ENCODE data around the gene ZKSCAN4. TPM values are rescaled to one million over a fixed set of nuclear protein-coding genes. Genes with fewer than 3 reads are reported as not detected.

Gene ZKSCAN4
- total RNA-seq, 1 donor from 2014 or later = 4.0 TPM

DNA sequence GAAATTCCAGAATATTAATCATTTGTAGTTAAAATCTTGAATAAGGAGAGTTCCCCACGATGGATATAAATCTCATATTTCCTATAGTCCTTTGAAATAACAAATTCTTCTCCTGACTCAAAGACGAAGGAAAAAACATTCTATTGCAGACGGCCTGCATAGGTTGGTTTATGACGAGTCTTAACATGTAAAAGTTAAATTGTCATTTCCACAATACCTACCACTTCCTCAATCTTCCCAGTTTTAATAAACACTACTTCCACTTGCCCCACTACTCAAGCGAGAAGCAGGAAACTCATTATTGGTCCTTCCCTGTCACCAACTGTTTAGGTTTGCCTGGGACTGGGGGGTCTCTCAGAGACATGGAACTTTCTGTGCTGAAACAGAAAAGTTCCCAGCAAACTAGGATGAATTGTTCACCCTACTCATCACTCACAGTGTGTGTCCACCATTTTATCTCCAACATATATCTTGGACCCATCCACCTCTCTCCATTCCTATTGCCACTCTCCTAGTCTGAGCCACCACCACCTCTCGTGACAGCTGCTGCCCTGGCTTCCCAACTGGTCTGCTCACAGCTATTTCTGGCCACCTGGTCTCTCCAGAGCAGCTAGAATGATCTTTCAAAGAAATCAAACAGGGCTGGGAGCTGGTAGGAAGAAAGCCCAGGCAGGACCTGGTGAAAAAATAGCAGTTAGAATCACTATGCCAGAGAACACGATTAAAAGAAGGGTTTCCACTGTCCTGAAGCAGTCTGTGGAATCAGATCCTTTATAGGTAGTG is 42.1 kb downstream of the ZKSCAN4 start:
- no peak for DNase-seq (ENCODE audit: low read depth in 2 of 2)

DNA sequence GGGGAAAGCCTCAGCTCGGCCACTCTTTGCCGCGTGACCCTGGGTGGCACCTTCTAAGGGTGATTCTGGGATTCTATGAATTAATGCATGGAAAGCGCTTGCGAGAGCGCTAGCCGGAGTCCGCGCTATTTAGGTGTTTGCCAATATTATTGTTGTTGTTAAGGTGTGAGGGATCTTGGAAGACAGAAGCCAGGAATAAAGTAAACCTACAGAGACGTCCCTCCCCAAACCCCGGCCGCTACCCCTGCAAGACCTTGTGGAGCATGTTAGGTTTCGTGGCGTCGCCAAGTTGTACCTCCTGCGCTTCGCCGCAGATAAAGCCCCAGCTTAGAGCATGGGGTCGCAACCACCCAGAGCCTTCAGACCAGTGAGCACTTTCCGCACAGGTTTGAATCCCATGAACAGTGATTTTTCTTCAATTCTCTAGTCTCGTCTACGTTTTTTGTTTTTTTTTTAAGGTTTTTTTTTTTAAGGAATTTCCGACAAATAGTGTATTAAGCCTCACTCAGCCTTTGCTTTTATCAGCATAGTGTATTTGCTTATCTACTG is 43.9 kb downstream of the ZKSCAN4 start:
- peak in 1 of 2 donors; percentile 7 for DNase-seq (ENCODE audit: low read depth in 2 of 2)

DNA sequence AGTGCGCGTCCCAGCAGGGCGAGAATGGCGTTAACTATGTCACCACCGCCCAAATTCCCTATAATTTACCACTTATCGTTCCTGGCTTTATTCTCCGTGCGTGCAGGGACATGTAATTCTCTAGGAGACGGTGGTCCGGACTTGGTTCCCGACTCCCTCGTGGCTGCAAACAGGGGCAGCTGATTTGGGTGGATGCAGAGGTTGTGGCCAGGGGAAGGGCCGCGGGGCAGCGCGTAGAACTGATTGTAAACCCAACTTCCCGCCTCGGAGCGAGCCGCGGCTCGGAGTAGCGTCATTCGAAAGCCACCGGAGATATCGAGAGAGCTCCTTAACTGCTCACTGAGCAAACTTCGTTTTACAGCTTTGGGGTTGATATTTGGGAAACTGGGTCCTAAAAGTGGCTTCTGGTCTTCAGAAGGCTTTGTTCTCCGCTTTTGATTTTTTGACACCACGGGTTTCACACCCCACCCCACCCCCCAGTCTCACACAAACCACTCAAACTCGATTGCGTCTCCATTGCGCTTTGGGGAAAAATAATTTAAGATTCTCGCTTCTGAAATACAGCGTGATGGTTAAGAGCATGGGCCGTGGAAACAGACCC is 44.5 kb downstream of the ZKSCAN4 start:
- peak; percentile 37 to 58 for DNase-seq (ENCODE audit: low read depth in 2 of 2)

DNA sequence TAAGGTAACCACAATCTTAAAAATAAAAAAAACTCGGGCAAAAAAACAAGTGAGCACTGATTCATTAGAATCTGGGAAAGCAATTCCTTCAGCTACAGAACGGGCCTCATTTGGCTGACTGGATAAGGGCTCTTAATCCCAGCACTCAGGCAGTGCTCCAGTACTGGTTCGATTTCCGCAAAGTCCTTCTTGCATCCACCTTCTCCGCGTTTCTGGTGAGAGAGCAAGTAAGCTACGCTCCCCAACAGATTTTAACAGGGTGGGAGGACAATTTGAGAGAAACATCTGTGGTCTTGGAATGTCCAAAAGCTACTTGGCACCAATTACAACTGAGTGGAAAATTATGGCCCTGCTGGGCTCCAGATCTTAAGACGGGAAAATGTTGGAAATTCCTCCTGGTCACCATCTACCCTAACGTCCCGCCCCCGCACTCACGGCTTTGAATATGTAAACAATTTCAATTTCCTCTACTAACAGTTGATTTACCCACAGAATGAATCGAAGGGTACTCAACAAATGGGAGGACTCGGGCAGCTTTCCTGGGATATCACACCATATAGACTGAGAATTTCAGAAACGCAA is 45.0 kb downstream of the ZKSCAN4 start:
- DNase-seq (ENCODE audit: low read depth in 2 of 2) = no peak

DNA sequence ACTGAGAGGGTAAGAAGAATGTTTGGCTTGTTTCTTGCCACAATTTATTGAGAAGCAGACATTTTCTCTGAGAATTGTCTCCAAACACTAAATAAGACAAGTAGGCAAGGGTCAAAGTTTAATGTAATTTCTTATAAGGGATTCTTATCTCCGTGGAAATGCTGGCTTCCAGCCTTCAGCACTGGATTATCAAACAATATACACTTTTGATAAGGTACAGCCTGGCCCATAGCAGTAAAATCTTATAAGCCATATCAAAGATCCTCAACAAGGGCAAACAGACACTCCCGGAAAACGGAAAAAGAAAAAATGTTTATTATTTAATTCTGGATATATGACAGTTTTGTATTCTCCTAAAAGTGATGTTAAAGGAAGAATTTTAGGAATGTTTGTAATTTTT is 45.5 kb downstream of the ZKSCAN4 start:
- no peak for DNase-seq (ENCODE audit: low read depth in 2 of 2)

DNA sequence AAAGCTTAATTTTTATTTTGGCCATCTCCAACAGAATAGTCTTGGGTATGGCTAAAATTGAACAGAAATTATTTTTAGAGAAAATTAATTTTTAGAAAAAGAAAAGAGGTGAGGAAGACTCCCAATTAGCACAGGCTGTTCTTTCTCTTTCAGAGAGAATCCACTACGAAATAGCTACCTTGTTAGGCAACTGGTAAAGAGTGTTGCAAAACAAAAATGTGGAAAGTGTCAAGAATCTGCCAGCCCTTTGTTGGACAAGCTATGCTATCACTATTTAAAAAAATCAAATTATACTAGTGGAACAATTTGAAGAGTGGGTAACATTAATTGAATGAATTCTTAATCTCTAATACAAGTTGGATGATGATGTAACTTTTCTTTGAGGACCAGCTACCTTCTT is 46.2 kb downstream of the ZKSCAN4 start:
- DNase-seq (ENCODE audit: low read depth in 2 of 2) = no peak

DNA sequence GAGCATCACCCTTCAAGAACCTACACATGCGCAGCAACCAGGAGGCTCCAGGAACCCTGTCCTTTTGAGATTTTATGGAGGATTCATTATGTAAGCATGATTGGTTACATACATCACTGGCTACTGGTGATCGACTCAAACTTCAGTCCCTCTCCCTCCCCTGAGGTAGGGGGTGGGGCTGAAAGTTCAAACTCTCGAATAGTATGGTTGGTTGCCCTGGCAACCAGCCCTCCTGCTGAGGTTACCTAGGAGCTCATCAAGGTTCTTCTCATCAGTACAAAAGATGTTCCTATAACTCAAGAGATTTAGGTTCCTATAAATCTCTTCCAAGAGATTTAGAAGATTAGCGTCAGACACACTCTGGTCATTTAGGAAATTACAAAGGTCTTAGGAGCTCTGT is 48.9 kb downstream of the ZKSCAN4 start:
- no peak for DNase-seq (ENCODE audit: low read depth in 2 of 2)

DNA sequence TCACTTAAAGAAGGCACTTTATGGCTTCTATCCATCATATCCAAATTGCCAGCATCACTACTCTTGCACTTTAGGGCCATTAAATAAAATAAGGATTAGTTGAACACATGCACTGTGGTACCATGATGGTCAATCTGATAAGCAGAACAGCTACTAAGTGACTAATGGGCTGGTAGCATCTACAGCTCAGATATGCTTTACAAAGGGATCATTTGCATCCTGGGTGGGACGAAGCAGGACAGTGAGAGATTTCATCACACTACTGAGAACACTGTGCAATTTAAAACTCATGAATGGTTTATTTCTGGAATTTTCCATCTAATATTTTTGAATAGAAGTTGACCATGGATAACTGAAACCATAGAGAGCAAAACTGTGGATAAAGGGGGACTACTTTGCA is 52.0 kb downstream of the ZKSCAN4 start:
- DNase-seq (ENCODE audit: low read depth in 2 of 2) = no peak

Other genes starting within 250 kb of the ZKSCAN4 start
- 0.20 and 0.22 TPM in 2 replicates for gene ZNF165, start 171.7 kb downstream of the ZKSCAN4 start, total RNA-seq
- 12.0 and 14.9 TPM in 2 replicates for gene ZSCAN16, start 127.7 kb downstream of the ZKSCAN4 start, total RNA-seq
- gene ZKSCAN8, start 110.4 kb downstream of the ZKSCAN4 start, total RNA-seq = 8.5 and 12.3 TPM in 2 replicates
- 6.5 and 10.1 TPM in 2 replicates for gene ZSCAN9, start 27.0 kb downstream of the ZKSCAN4 start, total RNA-seq
- gene NKAPL, start 7.0 kb upstream of the ZKSCAN4 start, total RNA-seq = 0.20 and 0.22 TPM in 2 replicates
- 6.5 and 7.1 TPM in 2 replicates for gene ZSCAN26, start 14.9 kb upstream of the ZKSCAN4 start, total RNA-seq
- 4.1 and 5.0 TPM in 2 replicates for gene PGBD1, start 29.3 kb upstream of the ZKSCAN4 start, total RNA-seq
- gene ZSCAN31, start 83.9 kb upstream of the ZKSCAN4 start, total RNA-seq = 8.1 and 9.1 TPM in 2 replicates
- 3.1 and 4.0 TPM in 2 replicates for gene ZKSCAN3, start 97.7 kb upstream of the ZKSCAN4 start, total RNA-seq
- 2.2 and 3.2 TPM in 2 replicates for gene ZSCAN12, start 147.5 kb upstream of the ZKSCAN4 start, total RNA-seq
- 0.20 and 0.65 TPM in 2 replicates for gene ZSCAN23, start 191.2 kb upstream of the ZKSCAN4 start, total RNA-seq

Measured in lung microvascular endothelial cell (primary cell).